K562 (cell line): ENCODE measurements around the gene TICRR. TPM values are rescaled to one million over a fixed set of nuclear protein-coding genes. Genes with fewer than 3 reads are reported as not detected.

ENCODE experiments used
- ATAC-seq: fragments of 200-7000 bp; cut with Tn5 transposase; 3 replicates; pipeline ENCODE4 v1.9.1; 2020; ENCODE audit warnings: moderate library complexity
- BruUV-seq: library from RNA; stranded (reverse); fragments of 400-500 nt; replicated peaks from 2 replicates; lab custom pipeline; 2021; lab: Mats Ljungman, UMichigan
- CTCF ChIA-PET: fragments of 300-600 bp; formaldehyde crosslinking; extraction: SDS; loops from one replicate; lab custom pipeline; 2021; ENCODE audit warnings: low intra/inter-chr PET ratio; lab: Yijun Ruan, JAX
- POLR2A ChIA-PET: fragments of 300-600, 350-650 bp; sonication (Branson Sonifier 250); formaldehyde crosslinking; extraction: SDS; loops from one replicate; lab custom pipeline; 2021; ENCODE audit warnings: antibody characterized with exemption, inconsistent platforms; lab: Yijun Ruan, JAX
- DNase-seq, 4 experiments: peaks; one replicate each; pipeline versions ENCODE4 v3.0.0 to v3.0.0-alpha.2; 2011 to 2018; ENCODE audit warnings: low spot score in 3 of 4, mixed read lengths in 3 of 4; ENCODE audit errors: extremely low read depth in 1 of 4
- FAIRE-seq: peaks from 2 replicates; lab custom pipeline; 2011; peaks lifted over from hg19 to GRCh38; lab: Jason Lieb, UNC
- H2AFZ ChIP-seq: 2 replicates; pipeline ENCODE4 v1.6.0; 2011; ENCODE audit warnings: low read depth, low read length, control low read depth, inconsistent platforms
- H3K27ac ChIP-seq: fragments of 200-600 bp; 3 replicates; pipeline ENCODE4 v1.8.0; 2011; ENCODE audit warnings: low read depth, mild to moderate bottlenecking, control low read depth, inconsistent platforms, low read length, moderate library complexity, mixed read lengths; ENCODE audit errors: extremely low read depth
- H3K27me3 ChIP-seq, 2 experiments: fragments of 300-600 bp in 1 of 2; 2 replicates in 1 of 2; 3 replicates in 1 of 2; pipeline versions ENCODE4 v1.6.0 to v1.8.0; 2011; ENCODE audit warnings: inconsistent platforms in 2 of 2, low read length in 2 of 2, mild to moderate bottlenecking in 1 of 2, mixed read lengths in 1 of 2, moderate library complexity in 1 of 2; ENCODE audit not compliant: control insufficient read depth in 2 of 2, insufficient read depth in 2 of 2
- H3K36me3 ChIP-seq: fragments of 300-600 bp; 3 replicates; pipeline ENCODE4 v1.8.0; 2011; ENCODE audit warnings: mild to moderate bottlenecking, low read length, inconsistent platforms; ENCODE audit not compliant: control insufficient read depth, insufficient read depth
- H3K4me1 ChIP-seq, 2 experiments: fragments of 200-600 bp in 1 of 2; replicated peaks in 1 of 2; 2 replicates in 1 of 2; 3 replicates in 1 of 2; pipeline versions ENCODE4 v1.5.1 to v1.8.0; 2011; ENCODE audit warnings: inconsistent platforms in 2 of 2, low read length in 2 of 2, mild to moderate bottlenecking in 1 of 2, mixed read lengths in 1 of 2, moderate library complexity in 1 of 2; ENCODE audit not compliant: control insufficient read depth in 2 of 2, insufficient read depth in 2 of 2
- H3K4me2 ChIP-seq: 2 replicates; pipeline ENCODE4 v1.6.1; 2011; ENCODE audit warnings: low read length, control low read depth, inconsistent platforms, mixed read lengths; ENCODE audit not compliant: insufficient read depth
- H3K4me3 ChIP-seq: fragments of 200-600 bp; sonication (generic), shearing (Covaris generic); 2 replicates; pipeline ENCODE4 v1.5.1; 2016; ENCODE audit warnings: control low read depth, inconsistent platforms
- H3K79me2 ChIP-seq: fragments of 200-600 bp; 3 replicates; pipeline ENCODE4 v1.8.0; 2011; ENCODE audit warnings: low read length, inconsistent platforms; ENCODE audit not compliant: control insufficient read depth, insufficient read depth
- H3K9ac ChIP-seq, 2 experiments: 2 replicates each; pipeline versions ENCODE4 v1.6.0 to v1.6.1; 2011; ENCODE audit warnings: low read depth in 2 of 2, low read length in 2 of 2, control low read depth in 1 of 2, inconsistent platforms in 1 of 2, mild to moderate bottlenecking in 1 of 2, mixed read lengths in 1 of 2; ENCODE audit not compliant: insufficient read depth in 1 of 2
- H3K9me1 ChIP-seq: one replicate; pipeline ENCODE4 v1.6.0; 2011; ENCODE audit warnings: inconsistent platforms, mild to moderate bottlenecking, low read length, moderate library complexity; ENCODE audit not compliant: control insufficient read depth, insufficient read depth
- H3K9me3 ChIP-seq: replicated peaks from 2 replicates; pipeline ENCODE4 v1.5.1; 2011; ENCODE audit warnings: low read depth, low read length, inconsistent platforms; ENCODE audit not compliant: control insufficient read depth, insufficient read depth
- H4K20me1 ChIP-seq: replicated peaks from 2 replicates; pipeline ENCODE4 v1.6.1; 2011; ENCODE audit warnings: low read length, inconsistent platforms, mixed read lengths; ENCODE audit not compliant: control insufficient read depth, insufficient read depth
- BCOR ChIP-seq: fragments of 450-650 bp; IDR thresholded peaks from 2 replicates; pipeline ENCODE4 v1.6.1; 2016
- ETV5 ChIP-seq: sonication (generic); formaldehyde crosslinking; IDR thresholded peaks from 2 replicates; pipeline ENCODE4 v1.4.0; 2020; ENCODE audit warnings: low read depth, mild to moderate bottlenecking, missing genetic modification reagents
- FOSL1 ChIP-seq: fragments of 200-800 bp; sonication (Bioruptor generic); conservative IDR thresholded peaks from 2 replicates; pipeline ENCODE4 v1.6.1; 2016; ENCODE audit warnings: missing genetic modification characterization, missing compliant biosample characterization
- GTF2A2 ChIP-seq: IDR thresholded peaks from 2 replicates; pipeline ENCODE4 v1.6.1; 2016; ENCODE audit warnings: mild to moderate bottlenecking, missing genetic modification characterization, missing compliant biosample characterization
- MEIS2 ChIP-seq: fragments of 450-650 bp; IDR thresholded peaks from 2 replicates; pipeline ENCODE4 v1.6.1; 2014; ENCODE audit warnings: mild to moderate bottlenecking; ENCODE audit not compliant: partially characterized antibody
- NR2C1 ChIP-seq, 2 experiments: fragments of 450-650 bp; IDR thresholded peaks; 2 replicates each; pipeline ENCODE4 v1.6.1; 2017; ENCODE audit warnings: mild to moderate bottlenecking in 2 of 2, antibody characterized with exemption in 1 of 2, inconsistent platforms in 1 of 2, missing compliant biosample characterization in 1 of 2, missing genetic modification characterization in 1 of 2
- PTTG1 ChIP-seq: fragments of 450-650 bp; IDR thresholded peaks from 2 replicates; pipeline ENCODE4 v1.6.1; 2016; ENCODE audit warnings: low read depth, mild to moderate bottlenecking, missing genetic modification characterization, missing compliant biosample characterization
- XRCC4 ChIP-seq: IDR thresholded peaks from one replicate; pipeline ENCODE4 v1.6.1; 2011; ENCODE audit not compliant: insufficient read depth, insufficient read length; ENCODE audit errors: extremely low read depth
- WGBS: fragments of 100-300 bp; shearing (Covaris generic); methylation state at CpG from one replicate; pipeline ENCODE4 v1.1.6; 2016; ENCODE audit warnings: low coverage, mixed read lengths; ENCODE audit not compliant: insufficient coverage; ENCODE audit errors: missing lambda C conversion rate; 5-methylcytosine and 5-hydroxymethylcytosine counted together
- in situ Hi-C: fragments of 300-500 bp; cut with MboI; formaldehyde crosslinking; loops from 4 replicates; pipeline ENCODE4 v1.15.0; 2018; ENCODE audit warnings: inconsistent platforms, mixed read lengths
- intact Hi-C: fragments of 100-400 bp; cut with micrococcal nuclease; formaldehyde crosslinking; loops from 2 replicates; pipeline ENCODE4 v1.14.2; 2022
- polyA plus RNA-seq, 8 experiments: library from polyadenylated mRNA; depleted of rRNA in 4 of 8; stranded (reverse) in 5 of 8; unstranded in 3 of 8; fragments of >200 nt; fragmentation: Nextera tagmentation in 2 of 8; fragmentation: Illumina TruSeq in 1 of 8; extraction: Ambion mirVana in 2 of 8; extraction: Trizol in 1 of 8; gene quantifications; 2 replicates each; pipeline versions ENCODE4 v1.2.1 to v1.2.3, GENCODE V29; 2011 to 2014; ENCODE audit warnings: inconsistent platforms in 1 of 8, missing spikeins in 1 of 8
- total RNA-seq, 7 experiments: library from RNA; depleted of rRNA in 6 of 7; stranded (reverse); fragments of >200 nt in 6 of 7; fragmentation: Illumina TruSeq in 2 of 7; extraction: Trizol in 2 of 7; gene quantifications; 2 replicates each; pipeline versions ENCODE4 v1.2.1 to v1.2.3, GENCODE V29; 2011 to 2021; ENCODE audit warnings: low replicate concordance in 1 of 7
- TF ChIP-seq, protein P1 (sequence below): fragments of 150-350 bp; IDR thresholded peaks from 2 replicates; pipeline ENCODE4 v1.6.1; 2014; ENCODE audit warnings: low read depth, mild to moderate bottlenecking, low read length, borderline replicate concordance
- TF ChIP-seq, protein P2 (sequence below): sonication (generic); formaldehyde crosslinking; IDR thresholded peaks from 2 replicates; pipeline ENCODE4 v1.9.0; 2022; ENCODE audit warnings: mild to moderate bottlenecking, missing genetic modification reagents
- TF ChIP-seq, protein P3 (sequence below): fragments of 450-650 bp; IDR thresholded peaks from 2 replicates; pipeline ENCODE4 v1.6.1; 2018; ENCODE audit not compliant: partially characterized antibody
- TF ChIP-seq, protein P4 (sequence below): fragments of 250-450 bp; sonication (Bioruptor Pico); IDR thresholded peaks from 2 replicates; pipeline ENCODE4 v1.4.0; 2020; ENCODE audit warnings: mild to moderate bottlenecking, moderate library complexity

The TICRR gene
- total and polyA plus RNA-seq, 9 of the 15 experiments (the other 6 are each of a cell fraction or from before 2014, with no cell fraction given): 0.84 to 22.9 (median 13.7) TPM

DNA sequence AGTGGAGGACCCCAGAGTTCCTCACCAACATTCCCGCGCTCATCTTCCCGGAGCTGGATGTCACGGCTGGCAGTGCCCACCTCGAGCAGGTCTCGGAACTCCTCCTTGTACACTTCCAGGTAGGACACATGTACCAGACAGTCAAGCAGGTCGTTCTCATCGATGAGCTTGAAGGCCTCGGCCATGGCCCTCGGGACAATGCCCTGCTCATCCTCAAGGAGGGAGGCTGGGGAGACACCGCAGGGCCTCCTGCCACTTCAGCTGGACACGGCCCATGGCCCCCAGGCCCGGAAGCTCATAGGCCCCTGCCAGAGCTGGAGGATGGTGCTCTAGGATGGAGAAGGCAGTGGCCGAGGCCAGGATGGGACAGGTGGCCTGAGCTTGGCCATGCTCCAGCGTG, 74.4 kb downstream of the TICRR start (continued):
- TF ChIP-seq, protein P1, sequence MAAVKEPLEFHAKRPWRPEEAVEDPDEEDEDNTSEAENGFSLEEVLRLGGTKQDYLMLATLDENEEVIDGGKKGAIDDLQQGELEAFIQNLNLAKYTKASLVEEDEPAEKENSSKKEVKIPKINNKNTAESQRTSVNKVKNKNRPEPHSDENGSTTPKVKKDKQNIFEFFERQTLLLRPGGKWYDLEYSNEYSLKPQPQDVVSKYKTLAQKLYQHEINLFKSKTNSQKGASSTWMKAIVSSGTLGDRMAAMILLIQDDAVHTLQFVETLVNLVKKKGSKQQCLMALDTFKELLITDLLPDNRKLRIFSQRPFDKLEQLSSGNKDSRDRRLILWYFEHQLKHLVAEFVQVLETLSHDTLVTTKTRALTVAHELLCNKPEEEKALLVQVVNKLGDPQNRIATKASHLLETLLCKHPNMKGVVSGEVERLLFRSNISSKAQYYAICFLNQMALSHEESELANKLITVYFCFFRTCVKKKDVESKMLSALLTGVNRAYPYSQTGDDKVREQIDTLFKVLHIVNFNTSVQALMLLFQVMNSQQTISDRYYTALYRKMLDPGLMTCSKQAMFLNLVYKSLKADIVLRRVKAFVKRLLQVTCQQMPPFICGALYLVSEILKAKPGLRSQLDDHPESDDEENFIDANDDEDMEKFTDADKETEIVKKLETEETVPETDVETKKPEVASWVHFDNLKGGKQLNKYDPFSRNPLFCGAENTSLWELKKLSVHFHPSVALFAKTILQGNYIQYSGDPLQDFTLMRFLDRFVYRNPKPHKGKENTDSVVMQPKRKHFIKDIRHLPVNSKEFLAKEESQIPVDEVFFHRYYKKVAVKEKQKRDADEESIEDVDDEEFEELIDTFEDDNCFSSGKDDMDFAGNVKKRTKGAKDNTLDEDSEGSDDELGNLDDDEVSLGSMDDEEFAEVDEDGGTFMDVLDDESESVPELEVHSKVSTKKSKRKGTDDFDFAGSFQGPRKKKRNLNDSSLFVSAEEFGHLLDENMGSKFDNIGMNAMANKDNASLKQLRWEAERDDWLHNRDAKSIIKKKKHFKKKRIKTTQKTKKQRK: no peak
- TF ChIP-seq FOSL1 (tag): no peak

DNA sequence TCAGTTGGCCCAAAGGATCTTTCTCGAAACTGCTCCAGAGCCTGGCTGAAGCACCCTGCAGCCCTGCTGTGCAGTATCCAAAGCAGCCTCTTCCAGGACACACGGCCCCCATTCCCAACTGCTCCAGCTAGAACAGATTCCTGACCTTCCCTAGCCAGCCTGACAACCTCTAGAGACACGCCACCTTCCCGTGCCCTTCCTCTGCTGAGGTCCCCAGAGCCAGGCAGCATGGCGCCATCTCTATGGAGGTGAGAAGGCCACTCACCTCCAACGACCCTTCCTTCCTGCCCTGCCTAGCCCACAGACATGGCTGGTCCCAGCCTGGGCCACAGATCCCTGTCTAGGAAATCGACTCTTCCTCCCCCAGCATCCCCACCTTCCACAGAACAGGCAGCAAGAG, 76.9 kb downstream of the TICRR start:
- WGBS: 20% methylated on average over 7 of the region's 7 CpGs
- no peak overlapping the region for H3K4me3 ChIP-seq
- H3K79me2 ChIP-seq: no peaks in the 10 kb centered on the region
- no peak for ATAC-seq
- peaks cover 5 to 35% of the 10 kb centered on the region in 2 experiments; a peak in 3 of 5 replicates for H3K27me3 ChIP-seq
- no peak overlapping the region for H3K4me2 ChIP-seq
- no peaks in the 10 kb centered on the region for H3K36me3 ChIP-seq
- H2AFZ ChIP-seq: no peak overlapping the region
- POLR2A ChIA-PET: interaction anchor here (1.4 kb wide), 1 partner anchor 21 kb away, joined by 3 read pairs; no protein-coding TSS in a partner anchor
- no peak overlapping the region for H3K9ac ChIP-seq
- H3K9me3 ChIP-seq: no peaks in the 10 kb centered on the region
- DNase-seq: no peak
- CTCF ChIA-PET: no interaction called here
- no peaks in the 10 kb centered on the region for H3K9me1 ChIP-seq
- no peak overlapping the region for H3K27ac ChIP-seq
- FAIRE-seq: no peak
- peaks cover 0 to 27% of the 10 kb centered on the region in 2 experiments; a peak in 4 of 5 replicates for H3K4me1 ChIP-seq
- intact Hi-C loops: no loop called here
- in situ Hi-C loops: no loop called here
- no TSS peak for BruUV-seq
- no peaks in the 10 kb centered on the region for H4K20me1 ChIP-seq
- TF ChIP-seq PTTG1 (no peak), NR2C1 (IDR thresholded peaks at IDR 0.05) (no peak), NR2C1 (tag; IDR thresholded peaks at IDR 0.05) (no peak), ETV5 (CRISPR knock-in tag) (no peak), MEIS2 (no peak), GTF2A2 (tag) (no peak), BCOR (no peak), XRCC4 (no peak)
- TF ChIP-seq, protein P2, sequence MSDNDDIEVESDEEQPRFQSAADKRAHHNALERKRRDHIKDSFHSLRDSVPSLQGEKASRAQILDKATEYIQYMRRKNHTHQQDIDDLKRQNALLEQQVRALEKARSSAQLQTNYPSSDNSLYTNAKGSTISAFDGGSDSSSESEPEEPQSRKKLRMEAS (CRISPR knock-in tag): no peak
- TF ChIP-seq, protein P3, sequence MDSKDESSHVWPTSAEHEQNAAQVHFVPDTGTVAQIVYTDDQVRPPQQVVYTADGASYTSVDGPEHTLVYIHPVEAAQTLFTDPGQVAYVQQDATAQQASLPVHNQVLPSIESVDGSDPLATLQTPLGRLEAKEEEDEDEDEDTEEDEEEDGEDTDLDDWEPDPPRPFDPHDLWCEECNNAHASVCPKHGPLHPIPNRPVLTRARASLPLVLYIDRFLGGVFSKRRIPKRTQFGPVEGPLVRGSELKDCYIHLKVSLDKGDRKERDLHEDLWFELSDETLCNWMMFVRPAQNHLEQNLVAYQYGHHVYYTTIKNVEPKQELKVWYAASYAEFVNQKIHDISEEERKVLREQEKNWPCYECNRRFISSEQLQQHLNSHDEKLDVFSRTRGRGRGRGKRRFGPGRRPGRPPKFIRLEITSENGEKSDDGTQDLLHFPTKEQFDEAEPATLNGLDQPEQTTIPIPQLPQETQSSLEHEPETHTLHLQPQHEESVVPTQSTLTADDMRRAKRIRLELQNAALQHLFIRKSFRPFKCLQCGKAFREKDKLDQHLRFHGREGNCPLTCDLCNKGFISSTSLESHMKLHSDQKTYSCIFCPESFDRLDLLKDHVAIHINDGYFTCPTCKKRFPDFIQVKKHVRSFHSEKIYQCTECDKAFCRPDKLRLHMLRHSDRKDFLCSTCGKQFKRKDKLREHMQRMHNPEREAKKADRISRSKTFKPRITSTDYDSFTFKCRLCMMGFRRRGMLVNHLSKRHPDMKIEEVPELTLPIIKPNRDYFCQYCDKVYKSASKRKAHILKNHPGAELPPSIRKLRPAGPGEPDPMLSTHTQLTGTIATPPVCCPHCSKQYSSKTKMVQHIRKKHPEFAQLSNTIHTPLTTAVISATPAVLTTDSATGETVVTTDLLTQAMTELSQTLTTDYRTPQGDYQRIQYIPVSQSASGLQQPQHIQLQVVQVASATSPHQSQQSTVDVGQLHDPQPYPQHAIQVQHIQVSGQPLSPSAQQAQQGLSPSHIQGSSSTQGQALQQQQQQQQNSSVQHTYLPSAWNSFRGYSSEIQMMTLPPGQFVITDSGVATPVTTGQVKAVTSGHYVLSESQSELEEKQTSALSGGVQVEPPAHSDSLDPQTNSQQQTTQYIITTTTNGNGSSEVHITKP: no peak
- TF ChIP-seq, protein P4, sequence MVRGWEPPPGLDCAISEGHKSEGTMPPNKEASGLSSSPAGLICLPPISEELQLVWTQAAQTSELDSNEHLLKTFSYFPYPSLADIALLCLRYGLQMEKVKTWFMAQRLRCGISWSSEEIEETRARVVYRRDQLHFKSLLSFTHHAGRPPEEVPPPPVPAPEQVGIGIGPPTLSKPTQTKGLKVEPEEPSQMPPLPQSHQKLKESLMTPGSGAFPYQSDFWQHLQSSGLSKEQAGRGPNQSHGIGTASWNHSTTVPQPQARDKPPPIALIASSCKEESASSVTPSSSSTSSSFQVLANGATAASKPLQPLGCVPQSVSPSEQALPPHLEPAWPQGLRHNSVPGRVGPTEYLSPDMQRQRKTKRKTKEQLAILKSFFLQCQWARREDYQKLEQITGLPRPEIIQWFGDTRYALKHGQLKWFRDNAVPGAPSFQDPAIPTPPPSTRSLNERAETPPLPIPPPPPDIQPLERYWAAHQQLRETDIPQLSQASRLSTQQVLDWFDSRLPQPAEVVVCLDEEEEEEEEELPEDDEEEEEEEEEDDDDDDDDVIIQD (CRISPR knock-in tag): no peak
